Stimulated activated CD4-positive, alpha-beta T cell treated with anti-CD3 and anti-CD28 coated beads, Interleukin-4, amount 100 ng/mL, for 1 hour (primary cell): ENCODE data around the gene SLC33A1.
A peak's percentile ranks its signal among the peaks of the same experiment; 100 is the strongest.
"Not testable (repeated sequence)": the region's sequence is repeated elsewhere in the genome, so short reads cannot be mapped to it uniquely, and the experiment has no call there.

Source experiments
- DNase-seq: peaks from one replicate; pipeline ENCODE4 v3.0.0-alpha.2; 2020

SLC33A1 gene

DNA sequence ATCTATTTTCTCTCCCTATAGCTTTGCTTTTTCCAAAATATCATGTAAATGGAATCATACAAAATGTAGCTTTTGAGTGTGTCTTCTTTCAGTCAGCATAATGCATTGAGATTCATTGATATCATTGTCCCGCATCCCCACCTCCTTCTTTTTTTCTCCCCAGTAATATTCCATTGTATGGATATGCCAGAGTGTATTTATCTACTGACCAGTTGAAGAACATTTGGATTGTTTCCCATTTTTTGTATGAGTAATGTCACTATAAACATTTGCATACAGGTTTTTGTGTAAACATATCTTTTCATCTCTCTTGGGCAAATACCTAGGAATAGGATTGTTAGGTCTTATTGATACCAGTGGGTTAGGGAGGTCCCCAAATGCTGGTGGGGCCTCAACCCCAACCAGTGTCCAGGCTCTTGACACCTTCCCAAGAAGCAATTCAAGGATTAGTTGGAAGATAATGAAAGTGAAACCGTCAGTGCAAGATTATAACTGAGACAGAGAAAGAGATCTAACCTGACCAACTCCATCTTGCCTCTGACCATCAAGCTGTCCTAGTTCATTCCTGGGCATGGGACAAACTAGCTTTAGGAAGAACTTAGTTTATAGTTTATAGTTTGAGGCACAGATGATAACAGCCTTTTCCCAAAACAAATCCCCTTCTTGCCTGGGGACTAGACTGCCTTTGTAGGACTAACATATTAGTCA lies 7.4 kb upstream of the SLC33A1 start:
- DNase-seq, result no peak

DNA sequence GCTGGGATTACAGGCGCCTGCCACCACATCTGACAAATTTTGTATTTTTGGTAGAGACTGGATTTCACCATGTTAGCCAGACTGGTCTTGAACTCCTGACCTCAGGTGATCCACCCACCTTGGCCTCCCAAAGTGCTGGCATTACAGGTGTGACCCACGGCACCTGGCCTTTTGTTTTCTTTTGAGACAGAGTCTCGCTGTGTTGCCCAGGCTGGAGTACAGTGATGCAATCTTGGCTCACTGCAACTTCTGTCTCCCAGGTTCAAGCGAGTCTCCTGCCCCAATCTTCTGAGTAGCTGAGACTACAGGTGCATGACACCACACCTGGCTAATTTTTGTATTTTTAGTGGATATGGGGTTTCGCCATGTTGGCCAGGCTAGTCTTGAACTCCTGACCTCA lies 6.2 kb upstream of the SLC33A1 start:
- not testable (repeated sequence) for DNase-seq

DNA sequence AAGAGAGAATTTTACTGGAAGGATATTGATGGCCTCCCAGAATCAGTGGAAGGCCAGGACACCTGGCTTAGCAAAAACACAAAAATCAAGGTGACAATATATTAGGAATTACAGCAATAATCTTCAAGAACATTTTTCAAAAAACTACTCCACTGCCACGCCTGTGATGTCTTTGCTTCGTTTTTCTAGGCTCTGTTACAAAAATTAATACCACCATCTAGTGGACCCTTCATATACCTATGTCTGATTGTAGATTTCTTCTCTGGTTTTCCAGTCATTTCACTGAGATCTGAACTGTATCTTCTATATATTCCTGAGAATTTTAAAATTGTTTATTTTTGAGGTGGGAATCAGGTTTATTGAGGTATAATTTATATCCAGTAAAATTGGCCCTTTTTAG lies 5.6 kb upstream of the SLC33A1 start:
- no peak for DNase-seq

DNA sequence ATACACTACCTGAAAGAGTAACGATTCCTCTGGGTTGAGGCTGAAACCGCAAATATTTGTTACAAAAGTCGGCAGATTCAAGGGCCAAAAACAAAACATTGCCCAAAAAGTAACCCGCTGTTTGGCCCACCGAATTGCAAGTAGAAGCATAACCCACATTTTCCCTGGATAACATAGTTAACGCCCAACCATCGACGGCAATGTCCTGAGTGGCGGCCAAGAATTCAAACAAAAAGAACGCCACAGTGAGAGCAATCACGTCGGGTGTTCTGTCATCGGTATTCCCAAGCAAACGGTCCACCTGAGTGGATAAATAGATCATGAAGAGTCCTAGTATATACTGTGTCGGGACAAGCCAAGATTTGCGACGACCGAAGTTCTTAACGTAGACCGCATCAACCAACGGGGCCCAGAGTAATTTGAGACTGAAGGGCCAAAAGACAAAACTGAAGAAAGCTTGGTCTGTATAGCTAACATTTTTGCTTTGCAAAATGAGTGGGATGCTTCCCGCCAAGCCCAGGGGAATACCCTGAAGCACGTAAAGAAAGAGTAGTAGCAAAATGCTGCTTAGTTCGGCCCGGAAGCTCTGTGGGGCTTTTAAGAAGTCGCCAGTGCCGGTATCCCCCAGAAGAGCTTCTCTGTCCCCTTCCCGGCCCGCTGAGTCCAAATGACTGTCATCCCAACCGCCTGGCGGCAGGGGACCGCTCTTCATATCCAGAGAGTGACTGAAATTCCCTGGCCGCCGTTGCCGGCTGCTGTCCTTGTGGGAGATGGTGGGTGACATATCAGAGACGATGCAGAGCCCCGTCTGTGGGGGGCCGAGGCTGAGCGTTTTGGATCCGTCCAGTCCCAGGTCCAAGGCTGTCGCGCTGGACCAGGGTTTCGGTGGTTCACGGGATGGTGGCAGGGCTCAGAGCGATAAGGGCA lies 750 bp downstream of the SLC33A1 start:
- DNase-seq, result peak; percentile 30

DNA sequence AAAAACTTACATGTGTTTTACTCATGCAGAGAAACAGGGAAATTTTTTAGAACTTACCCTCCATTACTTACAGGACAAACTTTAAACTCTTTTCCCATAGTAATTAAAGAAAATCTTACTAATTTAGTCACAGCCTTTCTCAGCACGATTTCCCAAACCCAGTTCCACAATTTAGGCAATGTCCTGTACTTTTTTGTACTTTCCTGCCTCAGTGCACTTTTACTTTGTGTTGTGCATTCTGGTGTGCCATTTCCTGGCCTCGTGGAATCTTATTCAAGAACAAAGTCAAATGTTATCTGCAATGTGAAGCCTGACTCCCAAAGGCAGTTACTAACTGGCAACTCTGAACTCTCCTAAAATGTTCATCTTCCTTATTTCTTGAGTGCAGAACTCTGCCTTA lies 1.9 kb downstream of the SLC33A1 start:
- no peak for DNase-seq

DNA sequence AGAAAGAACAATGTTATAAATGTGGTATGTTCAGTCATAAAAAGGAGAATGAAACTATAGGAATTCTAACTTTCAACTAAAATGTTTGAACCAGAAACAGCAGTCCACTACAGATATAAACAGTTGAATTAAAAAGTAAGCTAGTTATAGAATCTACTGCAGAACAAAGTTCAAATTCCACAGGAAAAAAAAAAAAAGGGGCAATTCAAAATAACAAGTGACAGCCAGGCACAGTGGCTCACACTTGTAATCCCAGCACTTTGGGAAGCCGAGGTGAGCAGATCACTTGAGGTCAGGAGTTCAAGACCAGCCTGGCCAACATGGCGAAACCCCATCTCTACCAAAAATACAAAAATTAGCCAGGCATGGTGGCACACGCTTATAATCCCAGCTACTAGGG lies 4.8 kb downstream of the SLC33A1 start:
- not testable (repeated sequence) for DNase-seq

DNA sequence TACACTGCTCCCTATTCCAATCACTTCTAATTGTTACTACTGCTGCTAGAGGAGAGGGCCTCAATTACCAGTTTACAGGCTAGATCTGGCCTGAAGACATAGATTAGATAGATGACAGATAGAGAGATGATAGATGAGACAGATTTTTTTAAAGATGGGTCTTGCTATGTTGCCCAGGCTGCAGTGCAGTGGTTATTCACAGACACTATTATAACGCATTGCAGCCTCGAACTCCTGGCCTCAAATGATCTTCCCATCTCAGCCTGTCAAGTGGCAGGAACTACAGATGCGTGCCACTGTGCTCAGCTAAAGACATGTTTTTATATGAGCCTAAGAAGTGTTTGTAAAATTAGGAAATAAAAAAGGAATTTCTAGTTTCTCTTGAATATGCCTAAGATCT lies 6.2 kb downstream of the SLC33A1 start:
- no peak for DNase-seq

DNA sequence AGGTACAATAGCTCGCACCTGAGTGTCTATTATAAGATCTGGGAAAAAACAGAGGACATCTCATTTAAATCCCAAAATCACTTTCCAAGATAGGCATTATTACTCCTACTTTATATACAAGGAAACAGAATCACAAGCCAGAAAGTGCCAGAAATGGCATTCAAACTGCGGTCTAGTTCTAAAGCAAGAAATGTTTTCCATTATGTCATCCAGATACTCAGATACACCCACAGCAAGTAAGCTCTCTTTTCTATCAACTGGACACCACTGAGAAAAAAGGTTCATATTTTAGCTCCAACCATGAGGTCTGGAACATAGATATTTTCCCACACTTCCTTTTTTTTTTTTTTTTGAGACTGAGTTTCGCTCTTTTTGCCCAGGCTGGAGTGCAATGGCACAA lies 8.1 kb downstream of the SLC33A1 start:
- DNase-seq, result no peak

DNA sequence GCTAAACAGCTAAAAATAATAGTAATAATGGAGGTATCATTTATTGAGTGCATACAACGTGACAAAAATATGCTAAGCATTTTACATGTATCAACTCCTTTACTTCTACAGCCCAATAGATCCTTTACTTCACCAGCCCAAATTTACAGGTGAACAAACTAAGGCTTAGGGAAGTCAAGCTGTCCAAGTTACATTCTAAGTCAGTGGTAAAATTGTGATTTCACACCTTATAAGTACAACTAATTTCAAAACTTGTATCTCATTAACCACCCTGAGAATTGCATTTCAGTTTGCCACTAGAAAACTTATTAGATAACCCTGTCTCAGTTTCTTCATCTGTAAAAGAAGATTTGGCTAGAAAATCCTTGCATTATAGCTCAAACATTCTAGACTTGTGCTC lies 10.7 kb downstream of the SLC33A1 start:
- DNase-seq, result no peak

DNA sequence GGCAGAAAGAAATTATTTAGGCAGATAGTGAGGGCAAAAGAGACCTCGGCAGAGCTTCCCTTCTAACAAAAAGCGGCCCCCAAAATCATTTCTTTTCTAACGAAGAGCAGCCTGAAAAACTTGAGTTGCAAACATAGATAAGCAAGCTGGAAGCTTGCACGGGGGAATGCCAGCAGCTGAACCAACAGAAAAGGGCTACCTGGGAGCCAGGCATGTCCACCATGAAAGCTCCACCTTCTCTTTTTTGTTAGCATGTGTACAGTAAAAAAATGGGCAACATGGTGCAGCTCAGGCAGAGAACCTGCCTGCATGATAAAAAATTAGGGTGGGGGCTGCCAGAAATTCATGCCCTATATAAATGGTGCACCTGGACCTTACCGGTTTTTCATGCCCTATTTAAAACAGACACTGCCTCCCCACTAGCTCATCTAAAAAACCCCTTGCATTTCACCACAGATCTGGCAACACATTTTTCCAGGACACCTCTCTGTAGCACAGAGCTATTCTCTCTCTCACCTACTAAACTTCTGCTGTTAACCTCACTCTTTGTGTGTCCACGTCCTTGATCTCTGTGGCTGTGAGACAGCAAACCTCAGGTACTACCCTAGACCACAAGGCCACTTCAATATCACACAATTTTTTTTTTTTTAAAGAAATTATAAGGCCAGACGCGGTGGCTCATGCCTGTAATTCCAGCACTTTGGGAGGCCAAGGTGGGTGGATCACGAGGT lies 18.7 kb downstream of the SLC33A1 start:
- DNase-seq, result no peak

DNA sequence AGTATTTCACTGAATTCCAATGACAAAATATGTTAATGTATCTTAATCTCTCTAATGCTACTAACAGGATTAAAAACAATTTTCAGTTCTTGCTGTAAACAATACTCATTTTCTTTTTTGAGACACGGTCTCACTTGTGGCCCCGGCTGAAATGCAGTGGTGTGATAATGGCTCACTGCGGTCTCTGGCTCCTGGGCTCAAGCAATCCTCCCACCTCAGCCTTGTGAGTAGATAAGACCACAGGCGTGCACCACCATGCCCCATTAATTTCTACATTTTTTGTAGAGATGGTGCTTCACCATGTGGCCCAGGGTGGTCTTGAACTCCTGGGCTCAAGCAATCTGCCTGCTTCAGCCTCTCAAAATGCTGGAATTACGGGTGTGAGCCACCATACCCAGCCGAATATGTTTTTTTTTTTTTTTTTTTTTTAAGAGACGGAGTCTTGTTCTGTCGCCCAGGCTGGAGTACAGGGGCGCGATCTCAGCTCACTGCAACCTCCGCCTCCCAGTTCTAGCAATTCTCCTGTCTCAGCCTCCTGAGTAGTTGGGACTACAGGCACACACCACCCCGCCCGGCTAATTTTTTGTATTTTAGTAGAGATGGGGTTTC lies 25.6 kb downstream of the SLC33A1 start:
- not testable (repeated sequence) for DNase-seq

DNA sequence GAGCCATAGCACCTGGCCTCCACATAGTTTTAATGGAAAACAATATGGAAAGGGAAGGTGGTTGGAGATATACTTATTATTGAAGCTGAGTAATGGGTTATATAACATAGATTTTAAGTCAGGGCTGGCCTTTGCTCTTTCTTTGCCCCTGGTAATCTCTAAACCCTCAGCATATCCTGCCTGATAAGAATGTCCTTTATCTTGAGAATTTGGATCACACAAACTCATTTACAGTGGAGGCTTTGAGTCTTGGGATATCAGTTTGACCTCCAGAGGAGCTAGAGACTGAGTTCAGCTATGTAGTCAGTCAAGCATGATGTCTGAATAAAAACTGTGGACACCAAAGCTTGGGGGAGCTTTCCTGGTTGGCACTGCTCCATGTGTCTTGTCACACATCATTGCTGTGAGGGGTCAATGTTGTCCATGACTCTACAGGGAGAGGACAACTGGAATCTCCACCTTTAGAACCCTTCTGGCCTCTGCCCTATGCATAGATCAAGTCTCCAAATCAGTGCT lies 39.1 kb downstream of the SLC33A1 start:
- DNase-seq, result no peak

DNA sequence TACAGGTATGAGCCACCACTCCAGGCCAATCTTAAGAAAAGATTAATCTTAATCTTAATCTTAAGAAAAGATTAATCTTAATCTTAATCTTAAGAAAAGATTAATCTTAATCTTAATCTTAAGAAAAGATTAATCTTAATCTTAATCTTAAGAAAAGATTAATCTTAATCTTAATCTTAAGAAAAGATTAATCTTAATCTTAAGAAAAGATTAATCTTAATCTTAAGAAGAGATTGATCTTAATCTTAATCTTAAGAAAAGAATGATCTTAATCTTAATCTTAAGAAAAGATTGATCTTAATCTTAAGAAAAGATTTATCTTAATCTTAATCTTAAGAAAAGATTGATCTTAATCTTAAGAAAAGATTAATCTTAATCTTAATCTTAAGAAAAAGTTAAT lies 41.0 kb downstream of the SLC33A1 start:
- DNase-seq, result not testable (repeated sequence)

DNA sequence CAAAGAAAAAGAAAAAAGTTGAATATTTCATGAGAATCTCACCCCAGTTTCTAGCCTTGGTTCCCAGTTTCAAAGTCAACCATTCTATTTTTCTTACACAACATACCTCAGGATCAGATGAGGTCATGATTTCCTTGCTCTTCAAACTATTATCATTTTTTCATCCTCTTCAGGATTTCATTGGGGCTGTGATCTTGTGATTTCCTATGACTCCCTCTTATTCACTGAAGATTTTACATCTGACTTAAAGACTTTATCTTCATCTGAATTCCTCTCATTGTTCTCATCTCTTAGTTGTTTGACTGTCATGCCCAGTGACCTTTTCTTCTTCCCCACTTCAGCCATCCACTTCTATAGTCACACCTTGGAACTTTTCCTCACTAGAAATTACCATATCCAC lies 45.0 kb downstream of the SLC33A1 start:
- no peak for DNase-seq

DNA sequence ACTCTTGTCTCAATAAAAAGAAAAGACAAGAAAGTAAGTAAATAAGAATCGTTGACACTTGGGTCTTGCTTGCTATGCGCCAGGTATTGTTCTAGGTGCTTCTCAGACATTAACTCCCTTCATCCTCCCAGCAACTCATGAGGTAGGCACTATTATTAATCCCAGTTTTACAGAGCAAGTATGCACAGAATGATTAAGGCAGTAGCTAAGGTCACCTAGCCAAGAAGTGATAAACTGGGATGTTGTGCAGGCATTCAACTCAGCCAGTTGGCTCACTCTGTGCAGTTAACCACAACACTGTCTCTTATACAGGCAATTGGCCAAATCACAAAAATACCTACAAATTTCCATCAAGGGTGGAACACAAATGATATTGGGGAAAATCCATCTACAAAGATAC lies 46.4 kb downstream of the SLC33A1 start:
- no peak for DNase-seq

DNA sequence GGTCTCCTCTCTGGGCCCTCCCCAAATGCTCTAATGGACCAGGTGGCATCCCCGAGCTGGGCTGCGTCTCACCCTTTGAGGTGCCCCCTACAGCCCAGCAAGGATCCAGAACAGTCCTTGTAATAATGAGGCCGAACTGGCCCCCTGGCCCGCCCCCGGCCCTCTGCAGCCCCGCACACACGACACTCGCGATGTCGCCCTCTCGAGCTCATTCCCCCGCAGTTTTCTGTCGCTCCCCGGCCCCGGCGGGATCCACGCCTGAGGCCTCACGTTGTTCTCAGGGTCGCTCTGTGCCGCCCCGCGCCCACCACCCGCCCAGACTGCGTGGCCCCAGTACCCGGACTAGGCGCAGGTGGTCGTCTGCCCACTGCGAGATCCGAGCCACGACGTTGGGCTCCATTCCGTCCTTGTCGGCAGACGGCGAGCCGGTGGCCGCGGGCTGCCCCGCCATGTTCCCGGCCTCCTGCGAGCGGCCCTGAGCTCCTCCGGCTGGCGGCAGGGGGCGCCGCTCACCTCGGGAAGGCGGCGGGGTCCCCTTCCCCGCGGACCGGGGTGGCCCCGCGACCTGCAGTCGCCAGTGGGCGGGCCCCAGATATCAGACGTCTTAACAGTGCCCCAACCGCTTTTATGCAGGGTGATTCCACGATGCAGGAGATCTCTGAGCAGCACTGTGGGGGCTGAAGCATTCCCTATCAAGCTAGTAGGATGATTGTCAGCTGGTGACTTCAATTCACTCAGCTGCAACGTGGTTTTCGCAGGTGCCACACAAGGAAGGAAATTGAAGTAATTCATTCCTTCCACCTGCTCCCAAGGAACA lies 48.2 kb downstream of the SLC33A1 start, which contains the start of gene C3orf33:
TSS of gene C3orf33 (minus strand) at position 477 of the 817 bp plus-strand sequence. CDS start at position 451, 26 bp downstream.
- DNase-seq, result peak; percentile 79

DNA sequence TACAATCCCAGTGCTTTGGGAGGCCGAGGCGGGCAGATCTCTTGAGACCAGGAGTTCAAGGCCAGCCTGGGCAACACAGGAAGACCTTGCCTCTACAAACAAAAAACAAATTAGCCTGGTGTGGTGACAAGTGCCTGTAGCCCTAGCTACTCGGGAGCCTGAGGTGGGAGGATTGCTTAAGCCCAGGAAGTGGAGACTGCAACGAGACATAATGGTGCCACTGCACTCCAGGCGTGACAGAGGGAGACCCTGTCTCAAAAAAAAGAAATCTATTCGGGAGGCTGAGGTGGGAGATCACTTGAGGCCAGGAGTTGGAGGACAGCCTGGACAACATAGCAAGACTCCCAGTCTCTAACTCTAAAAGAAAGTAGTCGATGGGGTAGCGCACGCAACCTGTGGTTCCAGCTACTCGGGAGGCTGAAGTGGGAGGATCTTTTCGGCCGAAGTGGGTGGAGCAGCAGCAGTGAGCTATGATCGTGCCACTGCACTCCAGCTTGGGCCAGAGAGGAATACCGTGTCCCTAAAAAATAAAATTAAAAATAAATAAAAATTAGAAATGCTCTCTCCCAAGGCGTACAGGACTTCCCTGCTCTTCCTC lies 48.9 kb downstream of the SLC33A1 start:
- peak; percentile 52 for DNase-seq

DNA sequence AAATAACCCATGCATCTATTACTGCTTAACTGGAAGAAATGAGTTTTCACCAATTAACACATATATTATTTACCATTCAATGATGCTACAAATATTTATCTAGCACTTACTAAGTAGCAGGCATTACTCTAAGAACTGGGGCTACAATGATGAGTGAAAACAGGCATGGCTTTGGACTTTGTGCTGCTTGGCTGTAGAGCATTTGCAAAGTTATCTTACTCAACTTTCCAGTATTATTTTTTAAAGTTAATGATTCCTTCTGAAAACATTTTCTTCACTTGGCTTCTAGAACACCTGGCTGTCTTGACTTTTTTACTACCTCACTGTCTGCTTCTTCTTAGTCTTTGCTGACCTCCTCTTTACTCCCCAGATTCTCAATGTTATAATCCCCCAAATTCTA lies 49.9 kb downstream of the SLC33A1 start:
- DNase-seq, result no peak

DNA sequence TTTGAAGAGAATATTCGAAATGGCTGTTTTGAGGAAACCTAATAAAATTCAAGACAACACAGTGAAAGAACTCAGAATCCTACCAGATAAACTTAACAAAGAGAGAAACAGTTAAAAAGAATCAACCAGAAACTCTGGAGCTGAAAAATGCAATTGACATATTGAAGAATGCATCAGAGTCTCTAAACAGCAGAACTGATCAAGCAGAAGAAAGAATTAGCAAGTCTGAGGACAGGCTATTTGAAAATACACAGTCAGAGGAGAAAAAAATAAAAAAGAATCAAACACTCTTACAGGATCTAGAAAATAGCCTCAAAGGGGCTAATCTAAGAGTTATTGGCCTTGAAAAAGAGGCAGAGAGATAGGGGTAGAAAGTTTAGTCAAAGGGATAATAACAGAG lies 61.7 kb downstream of the SLC33A1 start:
- DNase-seq, result no peak

DNA sequence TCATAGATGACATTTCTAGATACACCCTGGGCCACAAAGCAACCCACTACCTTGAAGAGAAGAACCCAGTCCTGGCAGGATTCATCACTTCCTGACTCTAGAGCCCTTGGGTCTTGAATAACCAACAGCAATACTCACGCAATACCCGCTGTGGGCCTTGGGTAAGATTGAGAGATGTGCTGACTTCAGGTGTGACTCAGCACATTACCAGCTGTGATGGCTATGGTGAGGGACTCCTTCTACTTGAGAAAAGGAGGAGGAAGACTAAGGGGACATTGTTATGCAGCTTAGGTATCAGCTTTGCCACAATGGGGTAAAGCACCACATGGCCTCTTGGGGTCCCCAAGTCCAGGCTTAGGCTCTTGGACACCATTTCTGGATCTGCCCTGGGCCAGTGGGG lies 63.0 kb downstream of the SLC33A1 start:
- no peak for DNase-seq

DNA sequence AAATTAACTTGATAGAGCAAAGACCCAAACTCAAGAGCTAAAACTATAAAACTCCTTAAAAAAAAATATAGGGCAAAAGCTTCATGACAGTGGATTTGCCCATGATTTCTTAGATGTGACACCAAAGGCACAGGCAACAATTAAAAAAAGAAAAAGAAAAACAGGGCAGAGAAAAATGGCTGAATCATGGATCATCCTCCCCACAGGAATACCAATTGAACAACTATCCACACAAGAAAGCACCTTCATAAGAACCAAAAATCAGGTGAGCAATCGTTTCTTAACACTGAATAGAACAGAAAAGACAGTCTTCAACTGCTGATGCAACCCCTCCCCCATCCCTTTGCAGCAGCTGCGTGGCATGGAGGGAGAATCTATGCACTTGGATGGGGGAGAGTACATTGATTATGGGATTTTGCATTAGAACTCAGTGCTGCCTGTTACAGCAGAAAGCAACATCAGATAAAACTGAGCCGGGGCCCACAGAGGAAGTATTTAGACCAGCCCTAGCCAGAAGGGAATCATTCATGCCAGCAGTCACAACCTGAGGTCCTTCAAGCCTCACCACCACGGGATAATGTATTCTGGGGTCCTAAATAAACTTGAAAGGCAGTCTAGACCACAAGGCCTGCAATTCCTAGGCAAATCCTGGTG lies 63.8 kb downstream of the SLC33A1 start:
- DNase-seq, result no peak
